Muscle layer of duodenum (tissue), 2 donors: ENCODE data around the gene CDC42EP1.

ENCODE experiments used
- H3K27ac ChIP-seq: one replicate; pipeline ENCODE4 v1.7.0; 2013; ENCODE audit warnings: mild to moderate bottlenecking, low read length
- H3K27me3 ChIP-seq: one replicate; pipeline ENCODE4 v1.7.0; 2013; ENCODE audit warnings: low read depth, mild to moderate bottlenecking, control low read depth, low read length
- H3K36me3 ChIP-seq, 2 donors: one replicate each; pipeline ENCODE4 v1.7.0; 2013; ENCODE audit warnings: low read length in 2 of 2, control low read depth in 1 of 2, mild to moderate bottlenecking in 1 of 2; ENCODE audit not compliant: insufficient read depth in 2 of 2, control insufficient read depth in 1 of 2
- H3K4me1 ChIP-seq, 2 donors: one replicate each; pipeline ENCODE4 v1.7.0; 2013; ENCODE audit warnings: low read length in 2 of 2, mild to moderate bottlenecking in 2 of 2, control low read depth in 1 of 2, moderate library complexity in 1 of 2; ENCODE audit not compliant: insufficient read depth in 2 of 2, control insufficient read depth in 1 of 2
- H3K4me3 ChIP-seq, 2 donors: one replicate each; pipeline ENCODE4 v1.7.0; 2013; ENCODE audit warnings: low read length in 2 of 2, low read depth in 1 of 2, mild to moderate bottlenecking in 1 of 2
- H3K9me3 ChIP-seq, 2 donors: one replicate each; pipeline ENCODE4 v1.7.0; 2013; ENCODE audit warnings: low read length in 2 of 2, control low read depth in 1 of 2, mild to moderate bottlenecking in 1 of 2; ENCODE audit not compliant: control insufficient read depth in 1 of 2
- donor health status: healthy.

Gene CDC42EP1, protein sequence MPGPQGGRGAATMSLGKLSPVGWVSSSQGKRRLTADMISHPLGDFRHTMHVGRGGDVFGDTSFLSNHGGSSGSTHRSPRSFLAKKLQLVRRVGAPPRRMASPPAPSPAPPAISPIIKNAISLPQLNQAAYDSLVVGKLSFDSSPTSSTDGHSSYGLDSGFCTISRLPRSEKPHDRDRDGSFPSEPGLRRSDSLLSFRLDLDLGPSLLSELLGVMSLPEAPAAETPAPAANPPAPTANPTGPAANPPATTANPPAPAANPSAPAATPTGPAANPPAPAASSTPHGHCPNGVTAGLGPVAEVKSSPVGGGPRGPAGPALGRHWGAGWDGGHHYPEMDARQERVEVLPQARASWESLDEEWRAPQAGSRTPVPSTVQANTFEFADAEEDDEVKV

DNA sequence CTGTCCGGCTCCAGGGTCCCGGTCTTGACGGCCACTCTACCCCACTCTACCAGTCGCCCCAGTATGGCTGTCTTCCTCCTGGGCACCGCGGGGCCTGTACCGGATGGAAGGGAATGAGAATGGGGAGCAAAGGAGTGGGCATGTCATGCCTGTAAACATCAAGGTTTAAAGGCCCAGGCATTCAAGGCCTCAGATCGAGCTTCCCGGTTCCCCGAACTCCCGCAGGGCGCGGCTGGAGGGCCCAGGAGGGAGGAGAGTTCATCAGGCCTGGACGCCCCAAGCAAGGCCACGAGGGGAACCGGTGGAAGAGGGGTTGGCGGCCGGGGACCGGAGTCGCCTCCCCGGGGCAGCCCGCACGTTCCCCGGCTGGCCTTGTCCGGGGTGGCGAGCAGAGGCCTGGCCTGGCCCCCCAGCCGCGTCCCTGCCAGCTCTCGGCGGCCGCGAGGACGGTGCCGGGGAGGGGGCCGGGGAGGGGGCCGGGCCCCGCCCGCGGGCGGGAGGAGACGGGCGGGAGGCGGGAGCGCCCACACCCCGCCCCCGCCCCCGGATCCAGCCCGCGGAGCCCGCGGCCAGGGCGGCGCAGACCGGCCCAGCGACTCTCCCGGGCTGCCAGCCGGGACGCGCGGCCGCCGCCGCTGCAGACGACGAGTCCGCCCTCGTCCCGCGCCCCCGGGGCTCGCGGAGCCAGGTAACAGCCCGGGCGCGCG is at the start of gene CDC42EP1:
TSS of gene CDC42EP1 (plus strand) at position 580 of the 707 bp plus-strand sequence. CDS start 5,870 bp downstream, outside the sequence.
- H3K4me3 ChIP-seq: peak within 1 kb of the TSS; percentile 72 to 74
- H3K27me3 ChIP-seq: no peaks in the 10 kb centered on the region
- H3K4me1 ChIP-seq: peaks cover 24 to 42% of the 10 kb centered on the region in 2 donors
- H3K9me3 ChIP-seq: no peaks in the 10 kb centered on the region
- peaks cover 0 to 17% of the 10 kb centered on the region in 2 donors for H3K36me3 ChIP-seq
- H3K27ac ChIP-seq: peak within 1 kb of the TSS; percentile 94

DNA sequence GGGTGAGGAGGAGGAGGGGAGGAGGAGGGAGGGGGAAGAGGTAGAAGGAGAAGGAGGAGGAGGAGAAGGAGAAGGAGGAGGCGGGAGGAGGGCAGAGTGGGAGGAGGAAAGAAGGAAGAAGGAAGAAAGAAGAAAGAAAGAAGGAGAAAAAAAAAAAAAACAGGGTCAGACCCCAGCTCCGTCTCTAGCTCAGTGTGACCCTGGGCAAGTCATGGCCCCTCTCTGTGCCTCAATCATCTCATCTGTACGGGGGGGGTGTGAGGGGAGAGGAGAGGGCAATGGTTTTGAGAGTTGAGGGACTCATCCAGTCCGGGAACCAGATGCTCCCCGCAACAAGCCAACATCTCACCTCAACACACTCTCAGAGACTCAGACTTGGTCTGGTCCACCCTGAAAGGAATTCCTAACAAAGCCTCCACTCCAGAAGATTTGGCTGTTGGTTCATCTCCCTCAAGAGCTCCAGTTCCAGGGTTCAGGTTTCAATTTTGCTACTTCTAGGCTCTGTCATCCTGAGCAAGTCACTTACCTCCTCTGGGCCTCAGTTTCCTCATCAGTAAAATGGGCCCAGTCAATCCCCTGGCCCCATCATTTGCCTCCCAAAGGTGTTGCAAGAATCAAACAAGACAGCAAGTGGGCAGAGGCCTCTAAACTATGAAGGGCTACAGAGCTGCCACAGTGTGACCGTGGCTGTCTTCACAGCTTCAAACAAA is 48.7 kb upstream of the CDC42EP1 start:
- no peaks in the 10 kb centered on the region for H3K9me3 ChIP-seq
- no peak overlapping the region for H3K4me3 ChIP-seq
- H3K27me3 ChIP-seq: no peaks in the 10 kb centered on the region
- no peaks in the 10 kb centered on the region for H3K36me3 ChIP-seq
- H3K4me1 ChIP-seq: peaks cover 7 to 14% of the 10 kb centered on the region in 2 donors
- peak overlapping the region; percentile 46 for H3K27ac ChIP-seq

DNA sequence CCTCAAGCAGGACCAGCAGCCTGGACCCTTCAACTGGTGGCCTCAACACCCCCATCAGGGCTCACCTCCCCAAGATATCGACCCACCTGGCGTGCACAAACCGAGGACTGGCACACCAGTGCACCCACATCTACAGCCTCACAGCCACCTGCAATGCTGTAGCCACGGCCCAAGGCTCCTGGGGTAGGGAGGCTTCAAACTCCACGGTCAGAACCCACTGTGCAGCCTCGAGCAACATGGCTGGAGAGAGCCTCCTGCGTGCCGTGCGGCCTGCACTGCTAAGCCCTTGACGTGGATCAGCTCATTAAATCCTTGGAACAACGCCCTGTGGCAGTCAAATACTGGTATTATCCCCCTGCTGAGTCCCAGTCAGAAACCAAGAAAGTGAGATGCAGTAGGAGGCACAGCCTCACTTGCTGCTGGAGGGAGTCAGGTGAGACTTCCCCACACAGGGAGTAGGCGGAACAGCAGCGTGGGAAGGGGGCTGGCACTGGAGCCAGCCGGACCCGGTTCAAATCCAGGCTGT is 45.7 kb upstream of the CDC42EP1 start:
- no peaks in the 10 kb centered on the region for H3K36me3 ChIP-seq
- no peak overlapping the region for H3K27ac ChIP-seq
- peaks cover 6% of the 10 kb centered on the region for H3K27me3 ChIP-seq
- no peaks in the 10 kb centered on the region for H3K9me3 ChIP-seq
- H3K4me3 ChIP-seq: no peak overlapping the region
- H3K4me1 ChIP-seq: peaks cover 6 to 11% of the 10 kb centered on the region in 2 donors

DNA sequence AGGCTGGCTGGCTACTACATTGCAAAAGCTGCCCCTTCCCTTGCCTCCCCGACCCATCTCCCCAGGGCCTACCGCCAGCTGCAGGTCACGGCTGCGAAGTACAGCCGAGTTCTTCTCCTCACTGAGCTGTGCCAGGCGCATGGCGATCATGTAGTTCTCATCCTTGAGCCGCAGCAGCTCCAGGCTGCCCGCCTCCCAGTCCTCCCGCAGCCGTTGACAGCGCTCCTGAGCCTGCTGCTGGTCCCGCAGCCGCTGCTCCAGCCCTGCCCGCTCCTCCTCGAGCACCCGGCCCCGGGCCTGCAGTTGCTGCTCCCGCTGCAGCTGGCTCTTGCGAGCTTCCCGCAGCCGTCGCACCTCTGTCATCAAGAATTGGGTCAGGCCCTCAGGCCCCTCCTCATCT is 44.4 kb upstream of the CDC42EP1 start:
- Histone ChIP-seq H3K27me3 (peaks cover 13% of the 10 kb centered on the region), H3K27ac (no peak overlapping the region), H3K9me3 (no peaks in the 10 kb centered on the region), H3K4me1 (peaks cover 8 to 13% of the 10 kb centered on the region in 2 donors), H3K36me3 (no peaks in the 10 kb centered on the region), H3K4me3 (no peak overlapping the region)

DNA sequence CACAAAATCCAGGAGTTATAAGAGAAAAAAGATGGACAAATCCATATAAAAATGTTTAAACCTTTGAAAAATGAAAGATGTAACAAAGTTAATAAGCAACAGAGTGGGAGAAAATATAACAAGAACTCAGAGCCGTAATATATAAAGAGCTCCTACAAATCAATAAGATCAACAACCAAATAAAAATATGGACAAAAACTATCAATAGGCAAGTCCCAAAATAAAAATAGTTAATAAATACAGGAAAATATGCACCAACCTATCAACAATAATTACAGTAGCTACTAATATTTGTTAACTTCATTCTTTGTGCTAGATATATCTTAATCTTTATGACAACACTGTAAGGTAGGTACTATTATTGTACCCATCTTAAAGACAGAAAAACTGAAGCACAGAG is 43.8 kb upstream of the CDC42EP1 start:
- peaks cover 13 to 14% of the 10 kb centered on the region in 2 donors for H3K4me1 ChIP-seq
- H3K27ac ChIP-seq: no peak overlapping the region
- peaks cover 13% of the 10 kb centered on the region for H3K27me3 ChIP-seq
- no peaks in the 10 kb centered on the region for H3K36me3 ChIP-seq
- H3K9me3 ChIP-seq: no peaks in the 10 kb centered on the region
- no peak overlapping the region for H3K4me3 ChIP-seq

DNA sequence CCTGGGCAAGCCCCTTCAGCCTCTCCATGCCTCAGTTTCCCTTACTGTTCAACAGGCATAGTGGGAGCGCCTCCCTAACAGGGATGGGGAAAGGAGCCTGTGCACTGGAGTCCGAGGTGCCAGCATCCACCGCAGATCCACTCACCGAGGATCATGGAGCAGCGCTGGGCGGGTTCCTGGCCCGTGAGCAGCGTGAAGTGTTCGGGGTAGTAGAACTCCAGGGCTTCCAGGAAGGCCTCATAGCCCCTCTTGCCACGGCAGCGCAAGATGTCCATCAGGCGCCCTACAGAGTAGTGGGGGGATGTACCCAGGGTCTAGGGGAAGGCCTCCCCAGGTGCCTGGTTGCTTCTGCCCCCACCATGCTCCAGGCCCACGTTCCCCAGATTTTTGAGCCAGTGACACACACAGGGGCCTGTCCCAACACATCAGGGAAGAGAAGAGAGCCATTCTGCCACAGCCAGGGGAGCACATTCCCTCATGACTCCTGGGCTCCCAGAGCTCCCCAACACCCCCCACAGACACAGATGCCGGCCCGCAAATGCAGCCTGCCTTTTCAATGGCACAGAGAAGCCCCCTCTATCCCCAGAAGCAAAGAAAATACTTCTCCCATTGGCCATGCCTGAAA is 42.3 kb upstream of the CDC42EP1 start:
- H3K4me3 ChIP-seq: peak overlapping the region; percentile 53 to 62
- H3K4me1 ChIP-seq: peaks cover 6 to 14% of the 10 kb centered on the region in 2 donors
- H3K27me3 ChIP-seq: peaks cover 13% of the 10 kb centered on the region
- no peaks in the 10 kb centered on the region for H3K36me3 ChIP-seq
- H3K27ac ChIP-seq: peak overlapping the region; percentile 36
- no peaks in the 10 kb centered on the region for H3K9me3 ChIP-seq

DNA sequence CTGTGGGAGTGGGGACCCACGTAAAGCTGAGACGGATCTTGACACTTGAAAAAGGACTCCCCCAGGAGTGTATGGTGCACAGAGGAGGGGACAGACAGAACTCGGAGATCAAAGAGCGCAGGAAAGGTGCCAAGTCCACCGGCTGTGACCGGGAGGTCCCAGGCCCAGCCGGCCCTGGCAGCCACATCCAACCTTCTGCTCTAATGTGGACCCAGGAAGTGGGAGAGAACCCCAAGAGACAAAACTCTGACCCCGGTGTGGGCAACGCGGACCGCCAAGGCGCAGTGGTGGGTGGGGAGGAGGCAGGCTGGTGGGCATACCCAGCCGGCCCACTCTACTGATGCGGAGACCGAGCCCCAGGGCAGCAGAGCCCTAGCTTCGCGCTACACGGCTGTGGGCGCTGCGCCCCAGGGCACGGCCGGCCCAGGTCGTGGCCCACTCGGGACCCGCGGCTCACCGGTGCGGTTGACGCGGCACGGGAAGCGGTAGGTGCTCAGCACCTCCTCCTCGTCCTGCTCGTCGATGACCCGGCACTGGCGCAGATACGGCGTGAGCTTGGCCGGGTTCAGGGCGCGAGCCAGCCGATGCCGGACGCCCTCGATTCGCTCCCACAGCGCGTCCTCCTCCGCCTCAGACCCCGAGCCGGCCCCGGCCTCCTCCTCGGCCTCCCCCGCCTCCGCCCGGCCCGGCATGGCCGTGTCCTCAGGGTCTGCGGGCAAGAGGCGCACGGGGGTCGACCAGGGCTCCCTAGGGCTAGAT is 41.6 kb upstream of the CDC42EP1 start:
- Histone ChIP-seq H3K27me3 (peaks cover 13% of the 10 kb centered on the region), H3K9me3 (no peaks in the 10 kb centered on the region), H3K4me3 (peak overlapping the region; percentile 53 to 62), H3K27ac (peak overlapping the region; percentile 36), H3K4me1 (peaks cover 6 to 14% of the 10 kb centered on the region in 2 donors), H3K36me3 (no peaks in the 10 kb centered on the region)

DNA sequence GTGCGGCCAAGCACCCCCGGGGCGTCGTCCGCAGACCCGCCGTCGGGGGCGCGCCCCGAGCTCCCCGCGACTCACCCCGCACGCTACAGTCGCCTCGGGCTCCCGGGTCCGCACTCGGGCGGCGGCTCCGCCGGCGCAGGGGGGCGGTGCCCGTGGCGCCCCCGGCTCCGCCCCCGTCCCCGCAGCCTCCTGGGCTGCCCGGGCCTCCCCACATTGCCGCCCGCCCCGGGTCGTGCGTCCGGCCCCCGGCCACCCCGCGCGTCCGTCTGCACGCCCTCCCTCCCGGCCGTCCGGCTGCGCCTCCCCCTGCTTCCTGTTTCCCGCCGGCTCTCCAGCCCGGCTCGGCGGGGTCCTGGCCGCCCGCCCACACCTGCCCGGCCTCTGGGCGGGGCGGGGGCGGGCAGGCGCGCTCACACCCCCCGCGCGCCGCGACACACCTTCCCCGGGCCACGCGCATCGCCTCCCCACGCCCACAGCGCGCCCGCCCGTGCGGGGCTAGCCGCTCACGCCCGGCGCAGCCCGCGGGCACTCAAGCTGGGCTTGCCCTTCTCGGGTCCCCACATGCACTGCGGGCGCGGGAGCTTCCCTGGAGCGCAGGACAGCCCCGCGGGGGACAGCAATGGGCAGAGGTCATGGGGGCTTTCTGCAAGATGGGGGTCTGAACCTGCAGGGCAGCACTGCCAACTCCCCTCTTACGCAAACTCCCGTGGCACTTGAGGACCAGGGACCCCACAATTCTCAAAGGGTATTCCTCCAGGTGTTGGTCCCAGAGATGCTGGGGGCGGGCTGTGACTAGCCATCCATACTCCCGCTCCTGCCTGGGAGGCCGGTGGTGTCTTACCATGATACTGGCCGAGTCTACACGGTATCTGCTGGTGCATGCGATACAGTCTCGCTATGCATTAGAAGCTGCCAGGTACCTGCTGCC is 40.7 kb upstream of the CDC42EP1 start, which contains the start of gene CARD10:
TSS of gene CARD10 (minus strand) at position 148 of the 928 bp plus-strand sequence. CDS start 215 bp downstream, outside the sequence.
- H3K27ac ChIP-seq: peak within 1 kb of the TSS; percentile 36
- H3K27me3 ChIP-seq: peaks cover 13% of the 10 kb centered on the region
- peaks cover 6 to 14% of the 10 kb centered on the region in 2 donors for H3K4me1 ChIP-seq
- no peaks in the 10 kb centered on the region for H3K36me3 ChIP-seq
- H3K4me3 ChIP-seq: peak within 1 kb of the TSS; percentile 53 to 62
- H3K9me3 ChIP-seq: no peaks in the 10 kb centered on the region

DNA sequence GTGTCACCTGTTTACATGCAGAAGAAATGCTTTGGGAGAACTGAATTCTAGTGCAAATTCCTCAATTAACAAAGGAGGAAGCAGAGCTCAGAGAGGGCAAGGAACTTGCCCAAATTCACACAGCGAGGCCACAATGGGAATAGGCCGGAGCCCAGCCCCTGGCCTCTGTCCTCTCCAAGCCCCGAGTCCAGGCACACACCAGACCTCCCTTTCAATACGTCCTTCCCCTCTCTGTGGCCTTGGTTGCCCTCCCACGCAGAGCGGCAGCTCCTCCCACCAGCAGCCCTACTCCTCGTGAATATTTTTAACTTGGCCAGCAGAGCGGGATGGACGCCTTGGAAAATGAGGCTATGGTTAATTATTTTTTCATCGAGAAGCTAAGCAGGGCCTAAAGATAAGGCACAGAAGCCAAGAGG is 39.5 kb upstream of the CDC42EP1 start:
- Histone ChIP-seq H3K27me3 (peaks cover 13% of the 10 kb centered on the region), H3K4me3 (no peak overlapping the region), H3K4me1 (peaks cover 6 to 14% of the 10 kb centered on the region in 2 donors), H3K36me3 (no peaks in the 10 kb centered on the region), H3K27ac (no peak overlapping the region), H3K9me3 (no peaks in the 10 kb centered on the region)
